Sigmoid colon (tissue), 7 donors: ENCODE data around the gene FOXN3. TPM values are rescaled to one million over a fixed set of nuclear protein-coding genes. Genes with fewer than 3 reads are reported as not detected.

Experiments
- DNase-seq: peaks from one replicate; pipeline ENCODE4 v3.0.0-alpha.2; 2019
- H3K27ac ChIP-seq, 4 donors: fragments of 200-600 bp; sonication (generic); one replicate each; pipeline ENCODE4 v1.5.1; 2016 to 2019; ENCODE audit warnings: mild to moderate bottlenecking in 1 of 4
- H3K27me3 ChIP-seq, 3 donors: fragments of 200-600 bp; sonication (generic); one replicate each; pipeline ENCODE4 v1.5.1; 2019; ENCODE audit warnings: mild to moderate bottlenecking in 1 of 3
- H3K36me3 ChIP-seq, 4 donors: fragments of 200-600 bp; sonication (generic); one replicate each; pipeline ENCODE4 v1.5.1; 2016 to 2019
- H3K4me1 ChIP-seq, 4 donors: fragments of 200-600 bp; sonication (generic); one replicate each; pipeline ENCODE4 v1.5.1; 2017 to 2019
- H3K4me3 ChIP-seq, 4 donors: fragments of 200-600 bp; sonication (generic); one replicate each; pipeline ENCODE4 v1.5.1; 2017 to 2019; ENCODE audit warnings: mild to moderate bottlenecking in 2 of 4, moderate library complexity in 1 of 4
- H3K9me3 ChIP-seq, 4 donors: fragments of 200-600 bp in 3 of 4; sonication (generic) in 3 of 4; one replicate each; pipeline versions ENCODE4 v1.5.1 to v1.6.1; 2013 to 2019
- EP300 ChIP-seq, 4 donors: sonication (generic); formaldehyde crosslinking; IDR thresholded peaks; one replicate each; pipeline ENCODE4 v1.6.1; 2017; ENCODE audit warnings: antibody characterized with exemption in 4 of 4
- POLR2A ChIP-seq, 2 donors: fragments of 450-650 bp; IDR thresholded peaks; one replicate each; pipeline ENCODE4 v1.6.1; 2016; ENCODE audit warnings: antibody characterized with exemption in 2 of 2, mild to moderate bottlenecking in 2 of 2, moderate library complexity in 2 of 2
- POLR2AphosphoS5 ChIP-seq, 4 donors: sonication (generic); formaldehyde crosslinking; IDR thresholded peaks; one replicate each; pipeline ENCODE4 v1.6.1; 2017; ENCODE audit warnings: antibody characterized with exemption in 4 of 4
- WGBS, 2 donors: extraction: QIAGEN DNeasy Blood & Tissue Kit; methylation state at CpG; one replicate each; pipeline ENCODE4 v1.1.7; 2013; 5-methylcytosine and 5-hydroxymethylcytosine counted together
- intact Hi-C: fragments of 100-400 bp; cut with DNase I; formaldehyde crosslinking; loops from one replicate; pipeline ENCODE4 v1.15.1; 2023
- polyA plus RNA-seq, 3 donors: library from polyadenylated mRNA; stranded (reverse); fragments of 200-250 nt; gene quantifications; one replicate each; pipeline ENCODE4 v1.2.3, GENCODE V29; 2013
- total RNA-seq, 4 donors: library from RNA; depleted of rRNA; stranded (reverse); fragments of >200 nt; gene quantifications; one replicate each; pipeline ENCODE4 v1.1.0, GENCODE V29; 2016
- TF ChIP-seq, protein P1 (sequence below), 4 experiments: fragments of 450-650 bp in 3 of 4; fragments of 200-600 bp in 1 of 4; IDR thresholded peaks; one replicate each; pipeline ENCODE4 v1.5.1; 2016 to 2019; ENCODE audit warnings: antibody characterized with exemption in 4 of 4, mild to moderate bottlenecking in 3 of 4, moderate library complexity in 2 of 4
- donor health status: healthy with polysubstance abuse.
- donor health status: Bipolar disorder and iron deficiency.
- donor health status: healthy.

The FOXN3 gene
- total and polyA plus RNA-seq, 7 donors, result 24.6 to 146 (median 104) TPM

DNA sequence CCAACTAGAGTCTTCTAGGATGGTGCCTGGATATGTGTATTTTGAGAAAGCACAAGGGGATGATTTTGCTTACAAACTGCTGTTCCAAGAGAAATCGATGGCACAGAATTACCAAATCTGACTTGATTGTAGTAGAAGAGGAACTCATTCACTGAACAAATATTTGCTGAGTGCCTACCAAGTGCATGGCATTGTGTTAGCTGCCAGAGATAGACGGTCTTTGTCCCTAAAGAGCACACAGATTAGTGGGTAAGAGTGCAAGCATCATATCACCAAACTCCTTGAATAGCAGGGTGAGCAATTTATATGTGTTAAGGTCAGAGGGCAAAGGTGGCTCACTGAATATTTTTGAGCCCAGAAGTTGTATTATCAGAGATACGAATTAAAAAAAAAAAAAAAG lies 3.5 kb upstream of the FOXN3 start:
- Histone ChIP-seq H3K36me3 (no peaks in the 10 kb centered on the region), H3K9me3 (no peaks in the 10 kb centered on the region), H3K27ac (peak overlapping the region in 1 of 4 donors; percentile 20), H3K4me3 (no peak overlapping the region), H3K4me1 (peaks cover 0 to 15% (median 7%) of the 10 kb centered on the region in 4 donors), H3K27me3 (no peaks in the 10 kb centered on the region)
- no peak for DNase-seq
- 21 to 72% methylated on average over 3 of the region's 3 CpGs for WGBS, 2 donors
- intact Hi-C loops, result no loop called here
- TF ChIP-seq POLR2AphosphoS5 (IDR thresholded peaks at IDR 0.05), result no peak
- no peak for TF ChIP-seq EP300 (IDR thresholded peaks at IDR 0.05)
- TF ChIP-seq POLR2A (IDR thresholded peaks at IDR 0.05), result no peak
- TF ChIP-seq, protein P1, sequence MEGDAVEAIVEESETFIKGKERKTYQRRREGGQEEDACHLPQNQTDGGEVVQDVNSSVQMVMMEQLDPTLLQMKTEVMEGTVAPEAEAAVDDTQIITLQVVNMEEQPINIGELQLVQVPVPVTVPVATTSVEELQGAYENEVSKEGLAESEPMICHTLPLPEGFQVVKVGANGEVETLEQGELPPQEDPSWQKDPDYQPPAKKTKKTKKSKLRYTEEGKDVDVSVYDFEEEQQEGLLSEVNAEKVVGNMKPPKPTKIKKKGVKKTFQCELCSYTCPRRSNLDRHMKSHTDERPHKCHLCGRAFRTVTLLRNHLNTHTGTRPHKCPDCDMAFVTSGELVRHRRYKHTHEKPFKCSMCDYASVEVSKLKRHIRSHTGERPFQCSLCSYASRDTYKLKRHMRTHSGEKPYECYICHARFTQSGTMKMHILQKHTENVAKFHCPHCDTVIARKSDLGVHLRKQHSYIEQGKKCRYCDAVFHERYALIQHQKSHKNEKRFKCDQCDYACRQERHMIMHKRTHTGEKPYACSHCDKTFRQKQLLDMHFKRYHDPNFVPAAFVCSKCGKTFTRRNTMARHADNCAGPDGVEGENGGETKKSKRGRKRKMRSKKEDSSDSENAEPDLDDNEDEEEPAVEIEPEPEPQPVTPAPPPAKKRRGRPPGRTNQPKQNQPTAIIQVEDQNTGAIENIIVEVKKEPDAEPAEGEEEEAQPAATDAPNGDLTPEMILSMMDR (IDR thresholded peaks at IDR 0.05), result no peak

DNA sequence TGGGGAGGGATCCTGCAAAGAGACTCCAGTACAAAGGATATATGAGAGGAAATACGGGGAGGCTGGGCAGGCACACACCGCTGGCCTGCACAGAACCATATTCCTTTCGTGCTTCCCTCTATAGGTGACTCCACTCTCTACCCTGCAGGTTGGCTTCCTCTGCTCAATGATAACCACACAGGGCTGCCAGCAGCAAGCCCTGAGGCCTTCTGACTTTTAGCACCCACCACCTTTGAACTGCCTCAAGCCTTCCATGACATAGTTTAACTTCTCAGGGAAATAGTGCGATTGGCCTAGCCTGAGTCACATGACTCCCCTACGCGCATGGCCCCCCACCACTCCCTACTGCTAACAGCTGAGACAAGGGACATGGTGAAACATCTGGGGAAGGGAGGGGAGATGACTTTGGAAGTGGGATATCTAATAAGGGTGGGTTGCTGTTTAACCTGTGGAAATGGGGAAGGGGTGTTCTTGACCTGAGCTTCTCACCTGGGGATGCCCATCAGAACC lies 3.0 kb upstream of the FOXN3 start:
- TF ChIP-seq, protein P1 (IDR thresholded peaks at IDR 0.05), result no peak
- no peak for TF ChIP-seq POLR2AphosphoS5 (IDR thresholded peaks at IDR 0.05)
- TF ChIP-seq EP300 (IDR thresholded peaks at IDR 0.05), result no peak
- no peak for TF ChIP-seq POLR2A (IDR thresholded peaks at IDR 0.05)
- H3K4me3 ChIP-seq, result no peak overlapping the region
- intact Hi-C loops, result loop anchor here (2.0 to 5.0 kb wide), 5 partner anchors 197 to 493 kb away; no protein-coding TSS in a partner anchor
- H3K27me3 ChIP-seq, result no peaks in the 10 kb centered on the region
- H3K36me3 ChIP-seq, result no peaks in the 10 kb centered on the region
- WGBS, 2 donors, result 83 to 93% methylated on average over 6 of the region's 6 CpGs
- H3K27ac ChIP-seq, result peak overlapping the region in 1 of 4 donors; percentile 20
- H3K9me3 ChIP-seq, result peaks cover 0 to 2% (median 0%) of the 10 kb centered on the region in 4 donors
- peak; percentile 36 for DNase-seq
- peaks cover 0 to 19% (median 11%) of the 10 kb centered on the region in 4 donors for H3K4me1 ChIP-seq

DNA sequence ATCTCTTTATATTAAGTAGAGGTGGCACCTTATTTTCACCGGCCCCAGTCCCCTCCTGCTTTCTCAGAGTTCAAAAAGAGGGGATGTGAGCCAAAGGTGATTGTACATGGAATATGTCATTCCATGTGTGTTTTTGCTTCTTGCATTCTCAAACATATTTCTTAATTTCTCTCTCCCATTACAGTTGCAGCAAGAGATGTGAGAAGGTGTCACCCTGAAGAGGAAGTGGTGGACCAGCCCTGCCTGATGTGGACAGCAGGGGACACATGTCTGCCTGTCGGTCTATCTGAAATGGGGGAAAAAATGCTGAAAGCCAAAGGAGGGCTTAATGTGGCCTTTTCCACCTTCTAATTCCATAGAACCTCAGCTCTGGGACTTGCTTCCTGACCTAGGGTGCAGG lies 1.9 kb upstream of the FOXN3 start:
- H3K36me3 ChIP-seq, result no peaks in the 10 kb centered on the region
- H3K4me3 ChIP-seq, result no peak overlapping the region
- TF ChIP-seq POLR2A (IDR thresholded peaks at IDR 0.05), result no peak
- TF ChIP-seq, protein P1 (IDR thresholded peaks at IDR 0.05), result peak in 1 of 4 experiments; percentile 9
- H3K27me3 ChIP-seq, result no peaks in the 10 kb centered on the region
- peaks cover 0 to 2% (median 0%) of the 10 kb centered on the region in 4 donors for H3K9me3 ChIP-seq
- intact Hi-C loops, result loop anchor here (2.0 to 5.0 kb wide), 5 partner anchors 198 to 494 kb away; no protein-coding TSS in a partner anchor
- H3K4me1 ChIP-seq, result peaks cover 0 to 28% (median 19%) of the 10 kb centered on the region in 4 donors
- H3K27ac ChIP-seq, result peak overlapping the region; percentile 87 to 99 (median 94)
- WGBS, 2 donors, result 82 to 91% methylated on average over 2 of the region's 2 CpGs
- peak; percentile 49 for DNase-seq

DNA sequence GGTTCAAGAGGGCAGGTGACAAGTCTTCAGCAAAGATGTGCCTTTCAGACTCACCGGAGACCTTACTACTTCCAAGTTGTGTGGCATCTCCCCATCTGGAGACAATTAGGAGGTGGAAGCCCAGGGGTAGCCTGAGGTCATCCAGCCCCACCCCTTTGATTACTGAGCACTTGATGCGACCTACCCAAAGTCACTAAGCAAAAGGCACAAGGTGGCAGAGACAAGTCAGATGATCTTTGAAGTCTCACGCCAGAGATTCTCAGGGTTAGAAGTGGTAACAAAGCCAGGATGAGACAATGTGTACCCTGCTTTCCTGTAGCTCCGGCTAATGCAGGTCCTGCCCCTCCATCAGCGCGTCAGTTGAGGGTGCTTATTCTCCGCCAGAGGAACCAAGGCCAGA lies 1.4 kb upstream of the FOXN3 start:
- Histone ChIP-seq H3K4me1 (peaks cover 0 to 28% (median 20%) of the 10 kb centered on the region in 4 donors), H3K27me3 (no peaks in the 10 kb centered on the region), H3K36me3 (no peaks in the 10 kb centered on the region), H3K4me3 (peak overlapping the region in 1 of 4 donors; percentile 77), H3K27ac (peak overlapping the region; percentile 87 to 99 (median 94)), H3K9me3 (peaks cover 0 to 2% (median 0%) of the 10 kb centered on the region in 4 donors)
- TF ChIP-seq, protein P1 (IDR thresholded peaks at IDR 0.05), result no peak
- 63 to 71% methylated on average over 7 of the region's 7 CpGs for WGBS, 2 donors
- intact Hi-C loops, result loop anchor here (2.0 to 5.0 kb wide), 5 partner anchors 199 to 494 kb away; no protein-coding TSS in a partner anchor
- peak; percentile 59 for DNase-seq
